ENCODE data around the gene CA11. TPM values are rescaled to one million over a fixed set of nuclear protein-coding genes. Genes with fewer than 3 reads are reported as not detected.
A peak's percentile ranks its signal among the peaks of the same experiment; 100 is the strongest.
"Not testable (repeated sequence)": the region's sequence is repeated elsewhere in the genome, so short reads cannot be mapped to it uniquely, and the experiment has no call there.

The CA11 gene
- 10 to 100 TPM; 11.5 to 18.0 TPM for total RNA-seq

DNA sequence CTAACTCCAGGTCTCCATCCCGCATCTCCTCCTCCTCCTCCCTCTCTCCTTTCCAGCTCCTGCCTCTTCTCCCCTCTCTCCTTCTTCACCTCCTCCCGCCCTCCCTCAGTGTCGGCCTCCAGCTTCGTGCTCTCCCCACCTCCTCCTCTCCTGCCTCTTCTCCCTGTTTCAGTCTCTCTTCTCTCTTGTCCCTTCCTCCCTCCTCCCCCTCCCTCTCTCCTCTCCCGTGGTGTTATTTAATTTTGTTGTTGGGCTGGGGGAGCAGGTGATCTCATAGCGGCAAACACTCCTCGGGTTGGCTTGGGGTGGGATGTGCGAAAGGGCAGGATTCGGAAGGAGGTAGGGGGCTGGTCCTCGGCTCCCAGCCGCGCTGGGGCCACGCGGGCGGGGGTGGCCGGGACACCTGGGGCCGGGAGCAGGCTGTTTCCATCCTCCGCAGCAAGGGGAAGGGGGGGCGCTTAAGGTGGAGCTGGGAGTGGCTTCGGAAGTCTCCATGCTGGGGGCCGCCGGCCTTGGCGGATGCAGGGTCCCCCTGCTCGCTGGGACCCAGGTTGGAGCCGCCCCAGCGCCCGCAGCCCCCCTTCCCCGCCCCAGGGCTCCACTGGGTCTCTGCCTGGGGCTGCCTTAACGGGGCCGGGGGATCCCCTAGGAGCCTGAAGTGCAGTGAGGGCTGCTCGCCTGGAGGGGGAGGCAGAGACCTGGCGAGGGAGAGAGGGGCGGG, at the start of gene CA11:
Gene CA11 (minus strand): TSS at position 187 of the 721 bp plus-strand sequence. CDS start 555 bp downstream, outside the sequence.
- peak within 1 kb of the TSS; percentile 79 for H3K4me3 Mint-ChIP-seq
- POLR2A ChIA-PET = interaction anchor here (1.2 to 2.2 kb wide), 3 partner anchors 12 to 347 kb away, joined by 4 to 9 read pairs (median 7); partner anchors contain the start of genes GYS1, RPL18, RUVBL2 and SPHK2
- peaks cover 44% of the 10 kb centered on the region for H3K4me1 Mint-ChIP-seq
- no peaks in the 10 kb centered on the region for H3K36me3 Mint-ChIP-seq (ENCODE audit: low read depth)
- peak; percentile 85 for ATAC-seq
- H3K27me3 Mint-ChIP-seq = no peaks in the 10 kb centered on the region
- peak within 1 kb of the TSS; percentile 88 for H3K27ac Mint-ChIP-seq
- CTCF ChIA-PET = interaction anchor here (0.6 to 2.4 kb wide), 12 partner anchors 12 to 347 kb away, joined by 3 to 13 read pairs (median 4); partner anchors contain the start of genes GYS1 and RUVBL2
- intact Hi-C loops (cut with DNase I, micrococcal nuclease) = loop anchor here (1.0 to 5.0 kb wide), 13 partner anchors 8 to 347 kb away; partner anchors contain the start of genes GYS1 (in 1 of the 2), RPL18 (in 1 of the 2), RUVBL2 (in 1 of the 2) and SPHK2 (in 1 of the 2)
- H3K9me3 Mint-ChIP-seq (ENCODE audit: low read depth) = no peaks in the 10 kb centered on the region
- DNase-seq = peak; percentile 96

DNA sequence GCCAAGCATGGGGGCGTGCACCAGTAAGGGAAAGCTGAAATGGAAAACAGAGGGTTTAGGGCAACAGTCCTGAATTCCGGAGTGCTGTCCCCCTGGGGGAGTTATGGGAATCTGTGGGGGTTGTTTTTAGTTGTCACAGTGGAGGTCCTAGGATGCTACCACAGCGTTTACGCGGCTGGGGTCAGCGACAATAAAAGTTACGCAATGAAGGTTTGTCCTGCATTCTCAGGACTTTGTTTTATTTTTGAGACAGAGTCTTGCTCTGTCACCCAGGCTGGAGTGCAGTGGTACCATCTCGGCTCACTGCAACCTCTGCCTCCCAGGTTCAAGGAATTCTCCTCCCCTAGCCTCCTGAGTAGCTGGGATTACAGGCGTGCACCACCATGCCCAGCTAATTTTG, 47.6 kb upstream of the CA11 start:
- H3K36me3 Mint-ChIP-seq (ENCODE audit: low read depth); H3K27ac Mint-ChIP-seq; CTCF ChIA-PET; H3K27me3 Mint-ChIP-seq; ATAC-seq; intact Hi-C loops (cut with DNase I, micrococcal nuclease); POLR2A ChIA-PET; DNase-seq; H3K9me3 Mint-ChIP-seq (ENCODE audit: low read depth); H3K4me3 Mint-ChIP-seq: not testable (repeated sequence)
- H3K4me1 Mint-ChIP-seq = peaks cover 10% of the 10 kb centered on the region

DNA sequence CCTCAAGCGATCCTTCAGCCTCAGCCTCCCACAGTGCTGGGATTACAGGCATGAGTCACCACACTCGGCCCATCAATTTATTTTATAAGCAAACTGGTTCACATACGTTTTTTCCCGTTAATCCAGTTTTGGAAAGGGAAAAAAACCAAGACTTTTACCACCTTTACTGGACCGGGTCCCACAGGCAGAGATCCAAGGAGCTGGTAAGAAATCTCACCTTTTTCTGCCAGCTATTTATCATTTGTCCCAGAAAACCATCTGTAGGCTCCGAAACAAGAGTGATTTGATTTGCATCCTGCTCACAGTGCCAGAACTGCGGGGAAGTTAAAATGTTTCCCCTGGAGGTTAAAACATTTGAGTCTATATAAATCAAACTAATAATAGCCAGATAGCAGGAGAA, 43.5 kb upstream of the CA11 start:
- DNase-seq (no peak), ATAC-seq (no peak)
- ChIA-PET POLR2A (interaction anchor here (0.6 kb wide), 1 partner anchor 81 kb away, joined by 4 read pairs; no protein-coding TSS in a partner anchor), CTCF (interaction anchor here (0.6 kb wide), 1 partner anchor 509 kb away, joined by 3 read pairs; no protein-coding TSS in a partner anchor)
- H3K4me1 Mint-ChIP-seq = no peaks in the 10 kb centered on the region
- H3K27me3 Mint-ChIP-seq = no peaks in the 10 kb centered on the region
- no peaks in the 10 kb centered on the region for H3K9me3 Mint-ChIP-seq (ENCODE audit: low read depth)
- H3K36me3 Mint-ChIP-seq (ENCODE audit: low read depth) = no peaks in the 10 kb centered on the region
- H3K4me3 Mint-ChIP-seq = no peak overlapping the region
- intact Hi-C loops (cut with DNase I, micrococcal nuclease) = no loop called here
- no peak overlapping the region for H3K27ac Mint-ChIP-seq

DNA sequence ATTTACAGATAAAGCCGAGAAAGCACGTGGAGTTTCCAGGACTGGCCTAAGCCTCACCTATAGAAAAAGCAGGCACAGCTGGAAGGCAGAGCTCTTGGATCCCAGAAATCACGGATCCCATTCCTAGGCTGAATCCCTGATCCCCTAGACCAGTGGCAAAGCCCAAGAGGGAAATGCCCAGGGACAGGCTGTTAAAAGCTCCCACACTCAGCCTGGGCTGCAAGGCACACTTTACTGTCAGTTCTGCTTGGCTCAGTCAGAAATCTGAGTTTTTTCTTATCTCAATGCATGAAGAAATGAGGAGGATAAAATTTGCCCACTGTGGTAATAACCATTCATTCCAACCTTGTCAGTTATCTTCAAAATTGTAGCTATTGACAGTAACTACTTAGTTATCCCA, 41.8 kb upstream of the CA11 start:
- Mint-ChIP-seq H3K4me1 (no peaks in the 10 kb centered on the region), H3K4me3 (no peak overlapping the region), H3K27me3 (no peaks in the 10 kb centered on the region), H3K36me3 (ENCODE audit: low read depth) (no peaks in the 10 kb centered on the region), H3K9me3 (ENCODE audit: low read depth) (no peaks in the 10 kb centered on the region), H3K27ac (no peak overlapping the region)
- no peak for DNase-seq
- ChIA-PET CTCF (interaction anchor here (1.1 kb wide), 1 partner anchor 10 kb away, joined by 4 read pairs; no protein-coding TSS in a partner anchor), POLR2A (no interaction called here)
- ATAC-seq = no peak
- intact Hi-C loops (cut with DNase I, micrococcal nuclease) = no loop called here

- POLR2A ChIA-PET; H3K4me1 Mint-ChIP-seq; H3K4me3 Mint-ChIP-seq; ATAC-seq; intact Hi-C loops (cut with DNase I, micrococcal nuclease); H3K36me3 Mint-ChIP-seq (ENCODE audit: low read depth); DNase-seq; H3K27ac Mint-ChIP-seq; CTCF ChIA-PET; H3K9me3 Mint-ChIP-seq (ENCODE audit: low read depth); H3K27me3 Mint-ChIP-seq: not testable (repeated sequence)
These were observed 40.6 kb upstream of the CA11 start for GRCh38 chr19:48686637-48687036.

GRCh38 chr19:48686088-48686487, 40.1 kb upstream of the CA11 start:
- ATAC-seq = no peak

DNA sequence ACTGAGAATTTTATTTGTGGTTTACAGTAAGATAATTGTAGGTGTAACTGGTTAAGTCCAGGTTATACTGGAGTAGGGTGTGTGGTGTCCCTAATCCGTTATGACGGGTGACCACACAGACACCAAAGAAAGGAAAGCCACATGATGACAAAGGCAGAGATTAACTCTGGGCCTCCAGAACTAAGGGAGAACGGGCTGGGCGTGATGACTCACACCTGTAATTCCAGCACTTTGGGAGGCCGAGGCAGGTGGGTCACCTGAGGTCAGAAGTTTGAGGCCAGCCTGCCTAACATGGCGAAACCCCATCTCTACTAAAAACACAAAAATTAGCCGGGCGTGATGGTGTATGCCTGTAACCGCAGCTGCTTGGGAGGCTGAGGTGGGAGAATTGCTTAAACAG, 39.6 kb upstream of the CA11 start:
- ChIA-PET POLR2A (no interaction called here), CTCF (no interaction called here)
- Mint-ChIP-seq H3K27me3 (no peaks in the 10 kb centered on the region), H3K36me3 (ENCODE audit: low read depth) (no peaks in the 10 kb centered on the region), H3K27ac (no peak overlapping the region), H3K4me1 (no peaks in the 10 kb centered on the region), H3K9me3 (ENCODE audit: low read depth) (no peaks in the 10 kb centered on the region), H3K4me3 (no peak overlapping the region)
- intact Hi-C loops (cut with DNase I, micrococcal nuclease) = no loop called here
- no peak for DNase-seq
- ATAC-seq = no peak

More at GRCh38 chr19:48686088-48686487, 40.1 kb upstream of the CA11 start:
- Mint-ChIP-seq H3K27ac (no peak overlapping the region), H3K9me3 (ENCODE audit: low read depth) (no peaks in the 10 kb centered on the region), H3K27me3 (no peaks in the 10 kb centered on the region), H3K4me3 (no peak overlapping the region), H3K36me3 (ENCODE audit: low read depth) (no peaks in the 10 kb centered on the region), H3K4me1 (no peaks in the 10 kb centered on the region)
- POLR2A ChIA-PET = no interaction called here
- no peak for DNase-seq
- intact Hi-C loops (cut with DNase I, micrococcal nuclease) = no loop called here
- CTCF ChIA-PET = no interaction called here

- no peaks in the 10 kb centered on the region for H3K27me3 Mint-ChIP-seq
- ChIA-PET CTCF (interaction anchor here (1.4 to 1.8 kb wide), 2 partner anchors 8 to 13 kb away, joined by 3 to 4 read pairs; partner anchors contain the start of gene FUT2), POLR2A (no interaction called here)
- no peak overlapping the region for H3K27ac Mint-ChIP-seq
- H3K9me3 Mint-ChIP-seq (ENCODE audit: low read depth) = no peaks in the 10 kb centered on the region
- ATAC-seq (no peak), DNase-seq (peak; percentile 38)
- intact Hi-C loops (cut with DNase I, micrococcal nuclease) = no loop called here
- no peaks in the 10 kb centered on the region for H3K4me1 Mint-ChIP-seq
- no peaks in the 10 kb centered on the region for H3K36me3 Mint-ChIP-seq (ENCODE audit: low read depth)
- H3K4me3 Mint-ChIP-seq = no peak overlapping the region
These were observed 37.4 kb upstream of the CA11 start for GRCh38 chr19:48683349-48683748.

DNA sequence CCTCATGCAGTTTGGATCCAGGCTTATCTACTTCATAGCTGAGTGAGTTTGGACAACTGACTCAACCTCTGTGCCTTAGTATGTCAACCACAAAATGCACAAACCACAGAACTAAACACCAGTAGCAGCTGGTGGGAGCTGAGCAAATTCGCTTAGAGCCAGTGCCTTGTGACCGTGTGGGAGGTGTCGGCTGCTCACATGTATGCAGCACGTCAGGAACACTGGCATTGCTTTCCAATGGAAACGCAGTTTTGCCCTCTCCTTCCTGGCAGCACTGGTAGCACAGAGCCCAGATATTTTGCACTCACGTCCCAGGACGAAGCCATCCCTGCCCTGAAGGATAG, 35.1 kb upstream of the CA11 start:
- intact Hi-C loops (cut with DNase I, micrococcal nuclease) = no loop called here
- H3K4me3 Mint-ChIP-seq = no peak overlapping the region

DNA sequence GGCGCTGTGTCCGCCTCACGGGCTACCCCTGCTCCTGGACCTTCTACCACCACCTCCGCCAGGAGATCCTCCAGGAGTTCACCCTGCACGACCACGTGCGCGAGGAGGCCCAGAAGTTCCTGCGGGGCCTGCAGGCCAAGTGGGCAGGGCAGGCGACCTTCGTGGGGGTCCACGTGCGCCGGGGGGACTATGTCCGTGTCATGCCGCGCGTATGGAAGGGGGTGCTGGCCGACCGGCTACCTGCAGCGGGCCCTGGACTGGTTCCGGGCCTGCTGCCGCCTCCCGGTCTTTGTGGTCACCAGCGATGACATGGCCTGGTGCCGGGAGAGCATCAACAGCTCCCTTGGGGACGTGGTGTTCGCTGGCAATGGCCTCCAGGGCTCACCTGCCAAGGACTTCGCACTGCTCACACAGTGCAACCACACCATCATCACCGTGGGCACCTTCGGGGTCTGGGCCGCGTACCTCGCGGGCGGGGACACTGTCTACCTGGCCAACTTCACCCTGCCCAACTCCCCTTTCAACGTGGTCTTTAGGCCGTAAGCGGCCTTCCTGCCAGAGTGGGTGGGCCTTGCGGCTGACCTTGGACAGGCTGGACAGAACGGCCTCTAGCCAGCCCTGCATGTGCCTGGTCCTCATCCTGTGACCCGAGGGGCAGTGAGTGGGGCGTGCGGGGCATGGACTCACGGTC, 34.6 kb upstream of the CA11 start:
- Mint-ChIP-seq H3K4me1 (no peaks in the 10 kb centered on the region), H3K36me3 (ENCODE audit: low read depth) (no peaks in the 10 kb centered on the region), H3K9me3 (ENCODE audit: low read depth) (no peaks in the 10 kb centered on the region), H3K4me3 (no peak overlapping the region), H3K27ac (no peak overlapping the region), H3K27me3 (no peaks in the 10 kb centered on the region)
- CTCF ChIA-PET = no interaction called here
- intact Hi-C loops (cut with DNase I, micrococcal nuclease) = no loop called here
- POLR2A ChIA-PET = no interaction called here
- ATAC-seq (no peak), DNase-seq (no peak)

More for the DNA sequence above, 35.1 kb upstream of the CA11 start:
- H3K27ac Mint-ChIP-seq = no peak overlapping the region
- DNase-seq (no peak), ATAC-seq (peak; percentile 53)
- POLR2A ChIA-PET = no interaction called here
- CTCF ChIA-PET = no interaction called here
- no peaks in the 10 kb centered on the region for H3K9me3 Mint-ChIP-seq (ENCODE audit: low read depth)
- H3K36me3 Mint-ChIP-seq (ENCODE audit: low read depth) = no peaks in the 10 kb centered on the region
- H3K27me3 Mint-ChIP-seq = no peaks in the 10 kb centered on the region
- H3K4me1 Mint-ChIP-seq = no peaks in the 10 kb centered on the region

GRCh38 chr19:48680006-48680405, 34.0 kb upstream of the CA11 start:
- H3K36me3 Mint-ChIP-seq (ENCODE audit: low read depth); H3K27me3 Mint-ChIP-seq; H3K27ac Mint-ChIP-seq; ATAC-seq; CTCF ChIA-PET; H3K9me3 Mint-ChIP-seq (ENCODE audit: low read depth); H3K4me1 Mint-ChIP-seq; POLR2A ChIA-PET; intact Hi-C loops (cut with DNase I, micrococcal nuclease); H3K4me3 Mint-ChIP-seq; DNase-seq: not testable (repeated sequence)
